GM12801 (cell line): ENCODE measurements around the gene USP31.

Source experiments
- TF ChIP-seq, protein P1 (sequence below): IDR thresholded peaks from one replicate; pipeline ENCODE4 v1.5.1; 2011; ENCODE audit warnings: control low read depth; ENCODE audit not compliant: insufficient read length; ENCODE audit errors: extremely low read depth

Gene USP31

DNA sequence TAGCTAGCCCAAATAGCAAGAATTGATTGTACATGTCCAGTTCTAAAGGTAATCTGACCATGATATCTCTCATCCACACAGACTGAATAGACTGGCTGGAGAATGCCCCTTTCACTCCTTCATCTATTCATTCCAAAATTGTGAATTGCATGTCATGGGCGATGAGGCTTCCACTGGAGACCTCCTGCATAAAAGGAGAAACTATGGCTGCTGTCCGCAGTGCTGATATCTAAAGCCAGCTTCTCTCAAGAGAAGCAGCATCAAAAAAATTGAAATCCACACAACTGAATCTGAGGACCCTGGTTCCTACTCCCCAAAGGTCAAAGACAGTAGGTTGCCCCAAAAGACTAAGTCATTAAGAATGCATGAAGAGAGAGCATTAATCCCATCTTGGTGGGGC is 25.4 kb upstream of the USP31 start:
- TF ChIP-seq, protein P1, sequence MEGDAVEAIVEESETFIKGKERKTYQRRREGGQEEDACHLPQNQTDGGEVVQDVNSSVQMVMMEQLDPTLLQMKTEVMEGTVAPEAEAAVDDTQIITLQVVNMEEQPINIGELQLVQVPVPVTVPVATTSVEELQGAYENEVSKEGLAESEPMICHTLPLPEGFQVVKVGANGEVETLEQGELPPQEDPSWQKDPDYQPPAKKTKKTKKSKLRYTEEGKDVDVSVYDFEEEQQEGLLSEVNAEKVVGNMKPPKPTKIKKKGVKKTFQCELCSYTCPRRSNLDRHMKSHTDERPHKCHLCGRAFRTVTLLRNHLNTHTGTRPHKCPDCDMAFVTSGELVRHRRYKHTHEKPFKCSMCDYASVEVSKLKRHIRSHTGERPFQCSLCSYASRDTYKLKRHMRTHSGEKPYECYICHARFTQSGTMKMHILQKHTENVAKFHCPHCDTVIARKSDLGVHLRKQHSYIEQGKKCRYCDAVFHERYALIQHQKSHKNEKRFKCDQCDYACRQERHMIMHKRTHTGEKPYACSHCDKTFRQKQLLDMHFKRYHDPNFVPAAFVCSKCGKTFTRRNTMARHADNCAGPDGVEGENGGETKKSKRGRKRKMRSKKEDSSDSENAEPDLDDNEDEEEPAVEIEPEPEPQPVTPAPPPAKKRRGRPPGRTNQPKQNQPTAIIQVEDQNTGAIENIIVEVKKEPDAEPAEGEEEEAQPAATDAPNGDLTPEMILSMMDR = no peak

GRCh38 chr16:23172994-23173393 is 23.7 kb upstream of the USP31 start:
- TF ChIP-seq, protein P1 = no peak

DNA sequence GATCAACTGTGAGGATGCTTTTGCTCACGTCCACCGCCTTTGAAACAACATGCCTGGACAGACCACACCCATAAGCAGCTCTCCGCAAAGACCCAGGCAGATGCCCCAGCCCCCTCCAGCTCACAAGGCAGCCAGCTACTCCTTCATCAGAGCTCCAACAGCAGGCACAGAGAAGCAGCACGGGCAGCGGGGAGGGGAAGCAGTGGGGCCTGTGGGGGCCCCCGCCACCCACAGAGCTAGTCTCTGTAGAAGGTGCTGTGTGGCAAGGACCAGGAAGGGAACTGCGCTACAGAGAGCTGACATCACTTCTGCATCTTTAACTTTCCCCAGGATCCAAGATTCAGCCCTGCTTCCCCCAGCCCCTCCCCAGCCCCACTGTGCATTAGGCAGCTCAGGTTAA is 23.3 kb upstream of the USP31 start:
- TF ChIP-seq, protein P1 = no peak

- TF ChIP-seq, protein P1 = no peak
Observed at GRCh38 chr16:23164736-23165135, 15.5 kb upstream of the USP31 start.

GRCh38 chr16:23163921-23164320 is 14.7 kb upstream of the USP31 start:
- TF ChIP-seq, protein P1 = no peak

- TF ChIP-seq, protein P1 = no peak
Observed at GRCh38 chr16:23160574-23160973, 11.3 kb upstream of the USP31 start.

DNA sequence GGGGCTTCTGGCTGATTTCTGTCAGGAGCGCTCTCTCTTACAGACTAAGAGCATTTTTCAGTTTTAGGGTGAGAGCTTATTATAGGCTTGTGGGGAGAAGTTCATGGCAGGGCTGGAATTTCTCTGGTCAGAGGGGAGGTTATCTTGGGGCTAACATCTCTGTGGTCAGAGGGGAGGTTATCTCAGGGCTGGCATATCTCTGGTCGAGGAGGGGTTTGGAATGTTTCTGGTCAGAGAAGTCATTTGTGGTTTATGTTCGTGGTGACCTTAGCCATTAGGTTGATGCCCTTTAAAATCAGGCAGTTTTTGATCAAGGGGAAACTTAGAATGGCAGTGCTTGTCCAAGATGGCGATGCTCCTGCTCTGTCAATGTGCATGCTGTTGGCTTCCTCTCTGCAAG is 10.8 kb upstream of the USP31 start:
- TF ChIP-seq, protein P1 = no peak

DNA sequence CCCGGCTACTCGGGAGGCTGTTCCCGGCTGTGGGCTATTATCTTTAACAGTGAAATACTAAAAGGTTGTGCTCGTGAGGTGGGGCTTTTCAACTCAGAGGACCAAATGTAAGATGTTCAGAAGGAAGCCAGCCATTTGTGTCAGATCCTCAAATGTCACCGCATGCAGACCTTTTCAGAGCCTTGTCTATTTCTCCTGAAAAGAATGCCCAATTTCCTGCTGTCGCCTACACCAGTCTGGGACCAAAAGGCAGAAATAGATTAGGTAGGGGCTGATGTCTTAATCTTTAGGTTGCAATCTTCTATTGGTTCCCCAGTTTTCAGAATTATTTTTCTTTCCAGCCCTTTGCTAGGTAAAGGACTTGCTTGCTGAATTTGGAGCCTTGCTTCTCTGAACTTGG is 8.9 kb upstream of the USP31 start:
- TF ChIP-seq, protein P1 = no peak
